GM23338 (cell line): Measurements from ENCODE around the gene ACTR1A.

Experiments used
- CTCF ChIP-seq, 2 experiments: fragments of 200-600 bp in 1 of 2; sonication (generic) in 1 of 2; conservative IDR thresholded peaks; 2 replicates each; pipeline versions ENCODE4 v1.5.1 to v1.6.1; 2016 to 2017; ENCODE audit warnings: antibody characterized with exemption in 2 of 2, low read depth in 2 of 2, mild to moderate bottlenecking in 2 of 2, moderate library complexity in 1 of 2
- EZH2 ChIP-seq: fragments of 200-600 bp; sonication (generic); IDR thresholded peaks from one replicate; pipeline ENCODE4 v1.8.0; 2017; ENCODE audit warnings: antibody characterized with exemption, mild to moderate bottlenecking, low read depth; ENCODE audit not compliant: unreplicated experiment
- POLR2AphosphoS5 ChIP-seq: IDR thresholded peaks from 2 replicates; pipeline ENCODE4 v1.6.1; 2016; ENCODE audit warnings: antibody characterized with exemption, low read depth

GRCh38 chr10:102517553-102517952 is 15.0 kb upstream of the ACTR1A start:
- no peak for TF ChIP-seq POLR2AphosphoS5
- no peak for TF ChIP-seq CTCF (conservative IDR thresholded peaks at IDR 0.05; ENCODE audit: low read depth in 2 of 2)
- TF ChIP-seq EZH2 = no peak
